IPS-15b (cell line): ENCODE data around the gene NEUROD1.
"Not testable (repeated sequence)": the region's sequence is repeated elsewhere in the genome, so short reads cannot be mapped to it uniquely, and the experiment has no call there.

Source experiments
- H3K27me3 ChIP-seq: one replicate; pipeline ENCODE4 v1.6.1; 2013; ENCODE audit warnings: low read length; ENCODE audit not compliant: control insufficient read depth, insufficient read depth
- H3K36me3 ChIP-seq: one replicate; pipeline ENCODE4 v1.6.1; 2013; ENCODE audit warnings: low read length; ENCODE audit not compliant: control insufficient read depth, insufficient read depth
- H3K4me1 ChIP-seq: one replicate; pipeline ENCODE4 v1.6.1; 2013; ENCODE audit warnings: mild to moderate bottlenecking, low read length; ENCODE audit not compliant: control insufficient read depth, insufficient read depth
- H3K4me3 ChIP-seq: one replicate; pipeline ENCODE4 v1.5.1; 2013; ENCODE audit warnings: low read depth, low read length
- H3K9ac ChIP-seq: one replicate; pipeline ENCODE4 v1.6.1; 2013; ENCODE audit warnings: low read depth, mild to moderate bottlenecking, low read length
- H3K9me3 ChIP-seq: one replicate; pipeline ENCODE4 v1.6.1; 2013; ENCODE audit warnings: mild to moderate bottlenecking, low read length; ENCODE audit not compliant: control insufficient read depth, insufficient read depth

The NEUROD1 gene

GRCh38 chr2:181680055-181680936, at the start of gene NEUROD1:
TSS of gene NEUROD1 (minus strand) at chr2:181680517. CDS start at chr2:181678860, 1,657 bp downstream.
- peaks cover 16% of the 10 kb centered on the region for H3K4me1 ChIP-seq
- H3K4me3 ChIP-seq, result peak within 1 kb of the TSS; percentile 23
- peaks cover 95% of the 10 kb centered on the region for H3K27me3 ChIP-seq

DNA sequence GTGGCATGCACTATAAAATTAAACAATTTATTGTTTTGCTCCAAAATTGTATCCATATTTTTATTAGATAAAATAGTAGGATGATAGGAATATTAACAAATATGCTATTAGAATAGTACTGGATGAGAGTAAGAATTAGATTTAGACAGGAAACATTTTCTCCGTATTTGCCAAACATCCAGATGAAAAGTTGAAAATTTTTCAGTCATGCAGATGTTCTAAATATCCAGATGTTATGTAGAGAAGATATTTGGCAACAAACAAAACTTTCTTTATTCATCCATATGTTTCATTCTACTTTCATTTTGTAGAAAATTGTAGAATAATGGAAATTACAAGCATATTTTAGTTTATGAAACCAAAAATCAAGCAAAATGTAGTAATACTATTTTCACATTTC, 45.2 kb upstream of the NEUROD1 start:
- Histone ChIP-seq H3K9ac (no peak overlapping the region), H3K9me3 (no peaks in the 10 kb centered on the region), H3K4me1 (no peaks in the 10 kb centered on the region), H3K4me3 (no peak overlapping the region), H3K27me3 (no peaks in the 10 kb centered on the region), H3K36me3 (no peaks in the 10 kb centered on the region)

More at GRCh38 chr2:181680055-181680936, at the start of gene NEUROD1:
- Histone ChIP-seq H3K9me3 (no peaks in the 10 kb centered on the region), H3K36me3 (no peaks in the 10 kb centered on the region), H3K9ac (no peak within 1 kb of the TSS)

DNA sequence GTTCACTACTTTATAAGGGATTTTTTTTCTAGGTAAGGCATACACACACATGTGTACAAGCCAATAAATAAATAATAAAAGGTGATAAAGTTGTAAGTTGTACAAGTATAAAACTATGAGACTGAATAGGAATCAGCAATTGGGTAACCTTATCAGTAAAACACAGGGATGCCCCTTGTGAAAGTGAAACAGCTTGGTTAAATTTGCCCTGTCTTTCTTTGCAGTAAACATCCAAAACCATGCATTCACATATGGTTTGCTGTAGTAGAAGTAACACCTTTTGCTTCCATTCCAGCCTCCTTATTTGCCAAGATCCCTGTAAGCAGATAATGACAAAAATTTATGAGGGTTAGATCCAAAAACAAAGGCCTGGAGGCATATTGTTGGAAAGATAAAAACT, 44.3 kb upstream of the NEUROD1 start:
- H3K9me3 ChIP-seq, result no peaks in the 10 kb centered on the region
- no peaks in the 10 kb centered on the region for H3K36me3 ChIP-seq
- H3K27me3 ChIP-seq, result no peaks in the 10 kb centered on the region
- H3K4me1 ChIP-seq, result no peaks in the 10 kb centered on the region
- no peak overlapping the region for H3K9ac ChIP-seq
- no peak overlapping the region for H3K4me3 ChIP-seq

- Histone ChIP-seq H3K36me3 (no peaks in the 10 kb centered on the region), H3K9ac (no peak overlapping the region), H3K27me3 (no peaks in the 10 kb centered on the region), H3K9me3 (no peaks in the 10 kb centered on the region), H3K4me1 (no peaks in the 10 kb centered on the region), H3K4me3 (no peak overlapping the region)
Observed at GRCh38 chr2:181723731-181724130, 43.4 kb upstream of the NEUROD1 start.

- Histone ChIP-seq H3K27me3 (no peaks in the 10 kb centered on the region), H3K9me3 (no peaks in the 10 kb centered on the region), H3K4me3 (no peak overlapping the region), H3K4me1 (no peaks in the 10 kb centered on the region), H3K9ac (no peak overlapping the region), H3K36me3 (no peaks in the 10 kb centered on the region)
Observed at GRCh38 chr2:181715033-181715630, 34.8 kb upstream of the NEUROD1 start.

DNA sequence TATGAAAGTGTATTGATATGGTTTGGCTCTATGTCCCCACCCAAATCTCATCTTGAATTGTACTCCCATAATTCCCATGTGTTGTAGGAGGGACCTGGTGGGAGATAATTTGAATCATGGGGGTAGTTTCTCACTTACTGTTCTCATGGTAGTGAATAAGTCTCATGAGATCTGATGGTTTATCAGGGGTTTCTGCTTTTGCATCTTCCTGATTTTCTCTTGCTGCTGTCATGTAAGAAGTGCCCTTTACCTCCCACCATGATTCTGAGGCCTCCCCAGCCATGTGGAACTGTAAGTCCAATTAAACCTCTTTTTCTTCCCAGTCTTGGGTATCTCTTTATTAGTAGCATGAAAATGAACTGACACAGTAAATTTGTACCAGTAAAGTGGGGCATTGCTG, 30.7 kb upstream of the NEUROD1 start:
- not testable (repeated sequence) for H3K4me1 ChIP-seq, H3K9me3 ChIP-seq, H3K36me3 ChIP-seq, H3K4me3 ChIP-seq, H3K9ac ChIP-seq, H3K27me3 ChIP-seq

- not testable (repeated sequence) for H3K9me3 ChIP-seq, H3K9ac ChIP-seq, H3K36me3 ChIP-seq, H3K4me1 ChIP-seq, H3K4me3 ChIP-seq, H3K27me3 ChIP-seq
Observed at GRCh38 chr2:181702519-181702918, 22.2 kb upstream of the NEUROD1 start.

GRCh38 chr2:181698223-181698622, 17.9 kb upstream of the NEUROD1 start:
- H3K4me3 ChIP-seq, result no peak overlapping the region
- no peaks in the 10 kb centered on the region for H3K36me3 ChIP-seq
- no peaks in the 10 kb centered on the region for H3K4me1 ChIP-seq
- peaks cover 2% of the 10 kb centered on the region for H3K27me3 ChIP-seq
- no peak overlapping the region for H3K9ac ChIP-seq
- no peaks in the 10 kb centered on the region for H3K9me3 ChIP-seq

DNA sequence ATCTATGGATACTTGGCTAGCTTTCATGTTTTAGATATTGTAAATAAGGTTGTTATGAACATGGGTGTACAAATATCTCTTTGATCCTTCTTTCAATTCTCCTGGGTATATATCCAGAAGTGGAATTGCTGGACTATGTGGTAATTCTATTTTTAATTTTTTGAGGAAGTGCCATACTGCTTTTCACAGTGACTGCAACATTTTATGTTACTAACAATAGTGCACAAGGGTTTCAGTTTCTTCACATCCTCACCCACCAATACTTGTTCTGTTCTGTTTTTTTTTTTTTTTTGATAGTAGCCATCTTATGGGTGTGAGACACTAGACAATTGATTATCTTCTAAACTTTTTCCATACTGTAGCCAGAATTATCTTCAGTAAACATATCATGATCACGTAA, 17.3 kb upstream of the NEUROD1 start:
- Histone ChIP-seq H3K27me3 (peaks cover 2% of the 10 kb centered on the region), H3K4me1 (no peaks in the 10 kb centered on the region), H3K9ac (no peak overlapping the region), H3K9me3 (no peaks in the 10 kb centered on the region), H3K4me3 (no peak overlapping the region), H3K36me3 (no peaks in the 10 kb centered on the region)

DNA sequence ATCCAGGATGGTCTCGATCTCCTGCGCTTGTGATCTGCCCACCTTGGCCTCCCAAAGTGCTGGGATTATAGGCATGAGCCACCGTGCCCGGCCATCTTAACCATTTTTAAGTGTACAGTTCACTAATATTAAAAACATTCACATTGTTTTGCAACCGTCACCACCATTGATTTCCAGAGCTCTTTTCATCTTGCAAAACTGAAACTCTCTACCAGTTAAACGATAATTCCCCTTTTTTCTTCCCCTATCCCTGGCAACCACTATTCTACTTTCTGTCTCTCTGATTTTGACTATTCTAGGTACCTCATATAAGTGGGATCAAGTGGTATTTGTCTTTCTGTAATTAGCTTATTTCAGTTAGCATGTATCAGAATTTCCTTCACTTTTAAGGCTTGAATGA, 16.8 kb upstream of the NEUROD1 start:
- no peak overlapping the region for H3K9ac ChIP-seq
- H3K4me3 ChIP-seq, result no peak overlapping the region
- H3K27me3 ChIP-seq, result peaks cover 2% of the 10 kb centered on the region
- no peaks in the 10 kb centered on the region for H3K36me3 ChIP-seq
- H3K4me1 ChIP-seq, result no peaks in the 10 kb centered on the region
- H3K9me3 ChIP-seq, result no peaks in the 10 kb centered on the region

DNA sequence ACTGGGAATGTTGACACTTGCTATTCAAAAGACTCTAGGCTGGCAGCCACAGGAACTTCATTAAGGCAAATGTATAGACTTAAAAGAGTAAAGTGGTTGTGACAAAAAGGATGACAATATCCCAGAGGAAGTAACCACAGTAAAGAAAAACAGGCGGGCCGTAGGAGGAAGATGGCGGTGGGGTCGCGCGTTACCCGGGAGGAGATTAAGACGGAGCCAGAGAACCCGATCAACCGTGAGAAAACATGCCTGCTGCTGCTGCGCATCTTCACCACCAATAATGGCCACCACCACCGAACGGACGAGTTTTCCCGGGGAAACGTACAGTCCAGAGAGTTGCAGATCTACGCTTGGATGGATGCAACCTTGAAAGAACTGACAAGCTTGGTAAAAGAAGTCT, 14.0 kb upstream of the NEUROD1 start:
- no peak overlapping the region for H3K4me3 ChIP-seq
- peaks cover 24% of the 10 kb centered on the region for H3K27me3 ChIP-seq
- H3K36me3 ChIP-seq, result no peaks in the 10 kb centered on the region
- H3K4me1 ChIP-seq, result no peaks in the 10 kb centered on the region
- no peaks in the 10 kb centered on the region for H3K9me3 ChIP-seq
- no peak overlapping the region for H3K9ac ChIP-seq

- peaks cover 54% of the 10 kb centered on the region for H3K27me3 ChIP-seq
Observed at GRCh38 chr2:181690860-181691259, 10.5 kb upstream of the NEUROD1 start.

More at GRCh38 chr2:181690860-181691259, 10.5 kb upstream of the NEUROD1 start:
- H3K4me3 ChIP-seq, result no peak overlapping the region
- no peaks in the 10 kb centered on the region for H3K4me1 ChIP-seq
- no peak overlapping the region for H3K9ac ChIP-seq
- H3K9me3 ChIP-seq, result no peaks in the 10 kb centered on the region
- H3K36me3 ChIP-seq, result no peaks in the 10 kb centered on the region
